ENCODE data around the gene THSD1.
"Not testable (repeated sequence)": the region's sequence is repeated elsewhere in the genome, so short reads cannot be mapped to it uniquely, and the experiment has no call there.

The THSD1 gene

GRCh38 chr13:52345048-52345447, 60.9 kb downstream of the THSD1 start:
- H3K9me3 ChIP-seq (ENCODE audit: control insufficient read depth, low read length), result no peaks in the 10 kb centered on the region
- H3K9ac ChIP-seq (ENCODE audit: low read length), result no peak overlapping the region
- no peaks in the 10 kb centered on the region for H3K4me1 ChIP-seq (ENCODE audit: control insufficient read depth, insufficient read depth, low read length)
- H3K27me3 ChIP-seq (ENCODE audit: control insufficient read depth, insufficient read depth, low read length), result no peaks in the 10 kb centered on the region
- no peak overlapping the region for H3K4me3 ChIP-seq (ENCODE audit: low read length)
- H3K36me3 ChIP-seq (ENCODE audit: control insufficient read depth, insufficient read depth, low read length), result no peaks in the 10 kb centered on the region

- no peaks in the 10 kb centered on the region for H3K9me3 ChIP-seq (ENCODE audit: control insufficient read depth, low read length)
- H3K27me3 ChIP-seq (ENCODE audit: control insufficient read depth, insufficient read depth, low read length), result no peaks in the 10 kb centered on the region
- H3K4me1 ChIP-seq (ENCODE audit: control insufficient read depth, insufficient read depth, low read length), result no peaks in the 10 kb centered on the region
- H3K36me3 ChIP-seq (ENCODE audit: control insufficient read depth, insufficient read depth, low read length), result no peaks in the 10 kb centered on the region
- no peak overlapping the region for H3K4me3 ChIP-seq (ENCODE audit: low read length)
- no peak overlapping the region for H3K9ac ChIP-seq (ENCODE audit: low read length)
These were observed 61.9 kb downstream of the THSD1 start for GRCh38 chr13:52344108-52344507.

GRCh38 chr13:52342203-52342602, 63.8 kb downstream of the THSD1 start:
- not testable (repeated sequence) for H3K4me1 ChIP-seq (ENCODE audit: control insufficient read depth, insufficient read depth, low read length); H3K36me3 ChIP-seq (ENCODE audit: control insufficient read depth, insufficient read depth, low read length); H3K27me3 ChIP-seq (ENCODE audit: control insufficient read depth, insufficient read depth, low read length); H3K4me3 ChIP-seq (ENCODE audit: low read length); H3K9ac ChIP-seq (ENCODE audit: low read length); H3K9me3 ChIP-seq (ENCODE audit: control insufficient read depth, low read length)

- H3K4me3 ChIP-seq (ENCODE audit: low read length); H3K27me3 ChIP-seq (ENCODE audit: control insufficient read depth, insufficient read depth, low read length); H3K9ac ChIP-seq (ENCODE audit: low read length); H3K36me3 ChIP-seq (ENCODE audit: control insufficient read depth, insufficient read depth, low read length); H3K9me3 ChIP-seq (ENCODE audit: control insufficient read depth, low read length); H3K4me1 ChIP-seq (ENCODE audit: control insufficient read depth, insufficient read depth, low read length): not testable (repeated sequence)
These were observed 68.0 kb downstream of the THSD1 start for GRCh38 chr13:52337828-52338455.

GRCh38 chr13:52334107-52334506, 71.9 kb downstream of the THSD1 start:
- not testable (repeated sequence) for H3K4me1 ChIP-seq (ENCODE audit: control insufficient read depth, insufficient read depth, low read length); H3K4me3 ChIP-seq (ENCODE audit: low read length); H3K27me3 ChIP-seq (ENCODE audit: control insufficient read depth, insufficient read depth, low read length); H3K9me3 ChIP-seq (ENCODE audit: control insufficient read depth, low read length); H3K36me3 ChIP-seq (ENCODE audit: control insufficient read depth, insufficient read depth, low read length); H3K9ac ChIP-seq (ENCODE audit: low read length)

GRCh38 chr13:52331844-52332243, 74.1 kb downstream of the THSD1 start:
- not testable (repeated sequence) for H3K9me3 ChIP-seq (ENCODE audit: control insufficient read depth, low read length); H3K4me1 ChIP-seq (ENCODE audit: control insufficient read depth, insufficient read depth, low read length); H3K9ac ChIP-seq (ENCODE audit: low read length); H3K4me3 ChIP-seq (ENCODE audit: low read length); H3K36me3 ChIP-seq (ENCODE audit: control insufficient read depth, insufficient read depth, low read length); H3K27me3 ChIP-seq (ENCODE audit: control insufficient read depth, insufficient read depth, low read length)
